Skeletal muscle tissue (tissue), 4 donors: Measurements from ENCODE around the gene GLRX3. TPM values are rescaled to one million over a fixed set of nuclear protein-coding genes. Genes with fewer than 3 reads are reported as not detected.
"Not testable (repeated sequence)": the region's sequence is repeated elsewhere in the genome, so short reads cannot be mapped to it uniquely, and the experiment has no call there.

Source experiments
- H3K27ac ChIP-seq: one replicate; pipeline ENCODE4 v1.7.0; 2013; ENCODE audit warnings: mild to moderate bottlenecking, low read depth, low read length, inconsistent platforms
- H3K27me3 ChIP-seq, 3 donors: one replicate each; pipeline ENCODE4 v1.7.0; 2013; ENCODE audit warnings: low read length in 3 of 3; ENCODE audit not compliant: control insufficient read depth in 3 of 3, insufficient read depth in 3 of 3
- H3K36me3 ChIP-seq, 3 donors: one replicate each; pipeline ENCODE4 v1.7.0; 2013; ENCODE audit warnings: low read length in 3 of 3; ENCODE audit not compliant: control insufficient read depth in 3 of 3, insufficient read depth in 3 of 3
- H3K4me1 ChIP-seq, 3 donors: one replicate each; pipeline ENCODE4 v1.7.0; 2013; ENCODE audit warnings: low read length in 3 of 3, mild to moderate bottlenecking in 3 of 3; ENCODE audit not compliant: control insufficient read depth in 3 of 3, insufficient read depth in 3 of 3
- H3K4me3 ChIP-seq, 3 donors: one replicate each; pipeline ENCODE4 v1.7.0; 2013; ENCODE audit warnings: low read length in 3 of 3
- H3K9ac ChIP-seq, 3 donors: one replicate each; pipeline ENCODE4 v1.7.0; 2013; ENCODE audit warnings: low read length in 3 of 3, mild to moderate bottlenecking in 3 of 3, moderate library complexity in 2 of 3, low read depth in 1 of 3
- H3K9me3 ChIP-seq, 3 donors: one replicate each; pipeline ENCODE4 v1.7.0; 2013; ENCODE audit warnings: low read length in 3 of 3; ENCODE audit not compliant: control insufficient read depth in 3 of 3
- total RNA-seq: library from RNA; depleted of rRNA; stranded (reverse); fragments of >200 nt; gene quantifications from one replicate; pipeline ENCODE4 v1.2.3, GENCODE V29; 2014
- donor health status: Osteomylitis.

Gene GLRX3
- 49.1 TPM for total RNA-seq

- peak within 1 kb of the TSS; percentile 86 to 93 (median 90) for H3K4me3 ChIP-seq
- H3K27me3 ChIP-seq: no peaks in the 10 kb centered on the region
- peaks cover 0 to 2% (median 0%) of the 10 kb centered on the region in 3 donors for H3K36me3 ChIP-seq
- peak within 1 kb of the TSS; percentile 87 to 92 (median 91) for H3K9ac ChIP-seq
- H3K9me3 ChIP-seq: no peaks in the 10 kb centered on the region
- peaks cover 24 to 31% (median 27%) of the 10 kb centered on the region in 3 donors for H3K4me1 ChIP-seq
- peak within 1 kb of the TSS; percentile 77 for H3K27ac ChIP-seq
Observed at GRCh38 chr10:130136226-130137089, at the start of gene GLRX3. Gene GLRX3 (plus strand): TSS chr10:130136391. CDS start chr10:130136421, 30 bp downstream.

DNA sequence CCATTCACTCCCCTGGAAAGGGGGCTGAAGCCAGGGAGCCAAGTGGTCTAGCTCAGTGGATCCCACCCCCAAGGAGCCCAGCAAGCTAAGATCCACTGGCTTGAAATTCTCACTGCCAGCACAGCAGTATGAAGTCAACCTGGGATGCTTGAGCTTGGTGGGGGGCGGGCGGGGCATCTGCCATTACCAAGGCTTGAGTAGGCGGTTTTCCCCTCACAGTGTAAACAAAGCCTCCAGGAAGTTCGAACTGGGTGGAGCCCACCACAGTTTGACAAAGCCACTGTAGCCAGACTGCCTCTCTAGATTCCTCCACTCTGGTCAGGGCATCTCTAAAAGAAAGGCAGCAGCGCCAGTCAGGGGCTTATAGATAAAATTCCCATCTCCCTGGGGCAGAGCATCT lies 45.6 kb upstream of the GLRX3 start:
- H3K27me3 ChIP-seq, H3K36me3 ChIP-seq, H3K9me3 ChIP-seq, H3K4me1 ChIP-seq, H3K9ac ChIP-seq, H3K4me3 ChIP-seq, H3K27ac ChIP-seq: not testable (repeated sequence)

DNA sequence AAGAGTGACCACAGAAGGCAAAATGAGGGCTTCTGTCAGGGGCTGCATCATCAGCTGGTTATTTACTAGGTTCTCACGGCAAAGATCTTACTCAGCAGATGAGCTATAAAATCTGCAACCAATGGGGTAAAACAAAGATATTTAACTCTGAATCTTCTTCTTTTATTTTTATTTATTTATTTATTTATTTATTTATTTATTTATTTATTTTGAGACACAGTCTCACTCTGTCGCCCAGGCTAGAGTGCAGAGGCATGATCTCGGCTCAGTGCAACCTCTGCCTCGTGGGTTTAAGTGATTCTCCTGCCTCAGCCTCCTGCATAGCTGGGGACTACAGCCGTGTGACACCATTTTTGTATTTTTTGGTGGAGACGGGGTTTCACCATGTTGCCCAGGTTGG lies 36.8 kb upstream of the GLRX3 start:
- no peaks in the 10 kb centered on the region for H3K27me3 ChIP-seq
- no peak overlapping the region for H3K4me3 ChIP-seq
- no peak overlapping the region for H3K27ac ChIP-seq
- H3K9me3 ChIP-seq: no peaks in the 10 kb centered on the region
- no peak overlapping the region for H3K9ac ChIP-seq
- peaks cover 0 to 3% (median 0%) of the 10 kb centered on the region in 3 donors for H3K36me3 ChIP-seq
- no peaks in the 10 kb centered on the region for H3K4me1 ChIP-seq

DNA sequence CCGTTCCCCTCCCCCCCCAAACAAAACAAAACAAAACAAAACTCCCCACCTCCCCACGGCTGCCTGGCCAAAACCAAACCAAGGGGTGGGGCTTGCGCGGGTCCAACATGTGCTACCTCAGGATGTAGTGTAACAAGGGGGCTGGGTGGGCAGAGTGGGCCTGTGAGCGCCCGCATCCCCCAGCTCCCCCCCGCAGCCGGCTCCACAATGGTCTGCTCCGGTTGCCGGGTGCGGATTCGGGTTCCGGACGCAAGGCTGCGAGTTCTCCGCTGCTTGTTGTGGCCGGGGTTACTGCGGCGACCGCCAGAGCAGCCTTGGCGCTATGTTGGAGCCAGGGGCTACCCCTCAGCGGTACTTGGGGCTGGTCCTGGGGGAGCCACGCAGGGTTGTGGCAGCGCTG lies 30.5 kb upstream of the GLRX3 start:
- Histone ChIP-seq H3K9me3 (no peaks in the 10 kb centered on the region), H3K27ac (no peak overlapping the region), H3K9ac (no peak overlapping the region), H3K4me3 (no peak overlapping the region), H3K27me3 (no peaks in the 10 kb centered on the region), H3K4me1 (peaks cover 11 to 15% (median 15%) of the 10 kb centered on the region in 3 donors), H3K36me3 (peaks cover 0 to 9% (median 0%) of the 10 kb centered on the region in 3 donors)

DNA sequence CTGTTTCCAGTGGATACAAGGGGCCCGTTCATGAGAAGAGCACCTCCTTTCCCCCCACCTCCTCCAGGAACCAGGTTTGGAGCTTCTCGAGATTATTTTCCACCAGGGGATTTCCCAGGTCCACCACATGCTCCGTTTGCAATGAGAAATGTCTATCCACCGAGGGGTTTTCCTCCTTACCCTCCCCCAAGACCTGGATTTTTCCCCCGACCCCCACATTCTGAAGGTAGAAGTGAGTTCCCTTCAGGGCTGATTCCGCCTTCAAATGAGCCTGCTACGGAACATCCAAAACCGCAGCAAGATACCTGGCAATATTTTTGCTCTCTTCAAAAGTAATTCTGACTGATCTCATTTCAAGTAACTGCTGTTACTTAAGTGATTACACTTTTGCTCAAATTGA lies 28.0 kb upstream of the GLRX3 start:
- not testable (repeated sequence) for H3K27ac ChIP-seq, H3K27me3 ChIP-seq, H3K9ac ChIP-seq, H3K4me3 ChIP-seq, H3K36me3 ChIP-seq, H3K9me3 ChIP-seq
- peaks cover 14 to 24% (median 20%) of the 10 kb centered on the region in 3 donors for H3K4me1 ChIP-seq

GRCh38 chr10:130108934-130109604 lies 27.1 kb upstream of the GLRX3 start:
- no peaks in the 10 kb centered on the region for H3K27me3 ChIP-seq
- H3K27ac ChIP-seq: no peak overlapping the region
- H3K9me3 ChIP-seq: no peaks in the 10 kb centered on the region
- peaks cover 0 to 6% (median 0%) of the 10 kb centered on the region in 3 donors for H3K36me3 ChIP-seq
- H3K4me3 ChIP-seq: peak overlapping the region; percentile 95 to 99 (median 99)
- peaks cover 14 to 24% (median 20%) of the 10 kb centered on the region in 3 donors for H3K4me1 ChIP-seq
- peak overlapping the region; percentile 28 to 94 (median 92) for H3K9ac ChIP-seq

DNA sequence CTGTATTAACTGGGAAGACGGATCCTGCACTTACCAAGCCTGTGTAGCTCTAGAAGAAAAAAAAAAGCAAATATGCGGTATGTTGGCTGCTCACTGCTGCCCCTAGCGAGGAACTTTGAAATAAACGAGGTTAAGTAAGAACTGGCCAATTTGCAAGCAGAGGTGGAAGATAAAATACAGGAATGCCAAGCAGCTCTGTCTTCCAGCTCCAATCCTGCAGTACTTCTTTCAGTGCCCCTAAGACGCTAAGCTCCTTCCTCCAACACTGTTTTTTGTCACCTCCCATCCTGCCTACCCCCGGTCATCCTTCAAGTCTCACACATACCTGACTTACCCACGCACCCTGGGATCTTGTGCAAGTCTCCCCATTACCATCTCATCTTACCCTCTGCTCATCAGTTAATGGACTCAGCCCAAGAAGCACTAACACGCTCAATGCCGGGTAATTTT lies 26.4 kb upstream of the GLRX3 start:
- H3K4me3 ChIP-seq: peak overlapping the region; percentile 95 to 99 (median 99)
- H3K27ac ChIP-seq: peak overlapping the region; percentile 89
- H3K27me3 ChIP-seq: no peaks in the 10 kb centered on the region
- H3K9ac ChIP-seq: peak overlapping the region; percentile 91 to 94 (median 92)
- H3K4me1 ChIP-seq: peaks cover 14 to 24% (median 20%) of the 10 kb centered on the region in 3 donors
- H3K9me3 ChIP-seq: no peaks in the 10 kb centered on the region
- peaks cover 0 to 5% (median 0%) of the 10 kb centered on the region in 3 donors for H3K36me3 ChIP-seq

- Histone ChIP-seq H3K9ac (peak within 1 kb of the TSS; percentile 91 to 94 (median 92)), H3K9me3 (no peaks in the 10 kb centered on the region), H3K4me3 (peak within 1 kb of the TSS; percentile 95 to 99 (median 99)), H3K36me3 (peaks cover 0 to 5% (median 0%) of the 10 kb centered on the region in 3 donors), H3K27ac (peak within 1 kb of the TSS; percentile 89), H3K27me3 (no peaks in the 10 kb centered on the region), H3K4me1 (peaks cover 14 to 24% (median 20%) of the 10 kb centered on the region in 3 donors)
Observed at GRCh38 chr10:130110246-130111112, 25.7 kb upstream of the GLRX3 start, which contains the start of gene C10orf143. Gene C10orf143 (minus strand): TSS chr10:130110830. CDS start chr10:130110772, 58 bp downstream.

DNA sequence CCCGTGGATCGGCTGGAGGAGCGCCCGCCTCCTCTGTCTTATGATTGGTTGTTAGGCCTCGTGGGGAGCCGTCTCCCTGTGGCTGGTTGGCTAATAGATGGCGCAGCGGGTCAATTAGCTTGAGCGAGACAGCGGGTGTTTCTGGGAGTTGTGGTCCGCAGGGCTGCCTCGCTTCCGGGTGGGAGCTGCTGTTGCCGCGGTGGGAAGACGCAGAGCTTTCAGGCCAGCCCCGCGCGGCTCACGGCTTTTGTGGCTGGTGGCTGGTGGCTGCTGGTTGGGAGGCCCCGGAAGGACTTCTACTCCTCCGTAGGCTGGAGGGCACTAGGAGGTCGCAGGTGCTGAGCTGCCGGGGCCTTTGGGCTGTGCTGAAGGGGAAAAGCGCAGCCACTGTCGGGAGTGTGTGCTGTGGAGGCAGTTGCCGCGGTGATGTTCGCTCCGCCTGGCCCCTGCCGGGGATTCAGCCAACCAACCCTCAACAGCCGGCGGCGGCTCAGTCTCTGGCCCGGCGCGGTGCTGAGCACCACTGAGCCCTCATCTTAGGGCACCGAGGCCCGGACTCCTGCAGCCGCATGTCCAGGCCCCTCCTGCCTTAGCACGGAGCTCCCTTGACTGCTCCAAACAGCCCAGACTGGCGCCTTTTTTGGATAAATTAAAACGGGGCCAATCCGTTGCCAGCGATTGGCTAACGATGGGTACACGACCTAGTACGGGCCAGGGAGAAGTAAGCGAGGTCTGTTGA lies 24.9 kb upstream of the GLRX3 start:
- Histone ChIP-seq H3K27ac (peak overlapping the region; percentile 89), H3K4me1 (peaks cover 14 to 24% (median 20%) of the 10 kb centered on the region in 3 donors), H3K4me3 (peak overlapping the region; percentile 95 to 99 (median 99)), H3K36me3 (no peaks in the 10 kb centered on the region), H3K9me3 (no peaks in the 10 kb centered on the region), H3K27me3 (no peaks in the 10 kb centered on the region), H3K9ac (peak overlapping the region; percentile 91 to 94 (median 92))
